H1 (cell line): ENCODE results near the gene EPX. TPM values are rescaled to one million over a fixed set of nuclear protein-coding genes. Genes with fewer than 3 reads are reported as not detected.

Experiments used
- CTCF ChIA-PET: fragments of 300-600 bp; sonication (Branson Sonifier 250); formaldehyde crosslinking; loops from one replicate; lab custom pipeline; 2021; ENCODE audit not compliant: partially characterized antibody; lab: Charles Lee
- POLR2A ChIA-PET: fragments of 300-600 bp; sonication (Branson Sonifier 250); formaldehyde crosslinking; loops from one replicate; lab custom pipeline; 2021; ENCODE audit warnings: inconsistent platforms; ENCODE audit not compliant: partially characterized antibody; lab: Charles Lee
- DNase-seq, 2 experiments: peaks; one replicate each; pipeline versions ENCODE4 v3.0.0 to v3.0.0-alpha.2; 2010 to 2022; ENCODE audit warnings: low spot score in 2 of 2, low read depth in 1 of 2, mixed read lengths in 1 of 2
- FAIRE-seq: peaks from 2 replicates; lab custom pipeline; 2011; peaks lifted over from hg19 to GRCh38; lab: Jason Lieb, UNC
- H2AFZ ChIP-seq: 2 replicates; pipeline ENCODE4 v1.8.1; 2012; ENCODE audit warnings: low read length, inconsistent platforms
- H2AK5ac ChIP-seq: 2 replicates; pipeline ENCODE4 v1.6.1; 2013; ENCODE audit warnings: low read depth, low read length
- H2BK120ac ChIP-seq: replicated peaks from 2 replicates; pipeline ENCODE3; 2013; ENCODE audit warnings: low read depth, low read length, inconsistent platforms
- H2BK12ac ChIP-seq: 2 replicates; pipeline ENCODE4 v1.6.1; 2013; ENCODE audit warnings: low read depth, low read length
- H2BK15ac ChIP-seq: 2 replicates; pipeline ENCODE4 v1.6.1; 2013; ENCODE audit warnings: low read length
- H2BK20ac ChIP-seq: 2 replicates; pipeline ENCODE4 v1.6.1; 2013; ENCODE audit warnings: low read length
- H2BK5ac ChIP-seq: 2 replicates; pipeline ENCODE4 v1.6.1; 2013; ENCODE audit warnings: low read depth, low read length
- H3K14ac ChIP-seq: 2 replicates; pipeline ENCODE4 v1.6.1; 2013; ENCODE audit warnings: inconsistent platforms; ENCODE audit not compliant: insufficient read length
- H3K18ac ChIP-seq: 2 replicates; pipeline ENCODE4 v1.6.1; 2013; ENCODE audit warnings: low read length; ENCODE audit errors: extremely low read depth
- H3K23ac ChIP-seq: 2 replicates; pipeline ENCODE4 v1.6.1; 2013; ENCODE audit warnings: inconsistent platforms; ENCODE audit not compliant: insufficient read length
- H3K23me2 ChIP-seq: 2 replicates; pipeline ENCODE4 v1.6.1; 2013; ENCODE audit warnings: low read depth, low read length
- H3K27ac ChIP-seq: 2 replicates; pipeline ENCODE4 v1.6.1; 2011; ENCODE audit warnings: low read depth, low read length, inconsistent platforms
- H3K27me3 ChIP-seq, 4 experiments: replicated peaks in 1 of 4; 1 replicate in 1 of 4; 2 replicates in 3 of 4; pipeline versions ENCODE4 v1.6.1 to v1.8.1; 2011 to 2013; ENCODE audit warnings: low read length in 3 of 4, mild to moderate bottlenecking in 3 of 4, inconsistent platforms in 2 of 4, mixed read lengths in 2 of 4, moderate library complexity in 1 of 4; ENCODE audit not compliant: control insufficient read depth in 3 of 4, insufficient read depth in 3 of 4; ENCODE audit errors: extremely low read depth in 1 of 4
- H3K36me3 ChIP-seq, 4 experiments: 2 replicates each; pipeline versions ENCODE4 v1.6.1 to v1.8.1; 2011 to 2013; ENCODE audit warnings: mild to moderate bottlenecking in 4 of 4, low read length in 3 of 4, moderate library complexity in 2 of 4, control low read depth in 1 of 4, inconsistent platforms in 1 of 4; ENCODE audit not compliant: insufficient read depth in 4 of 4, control insufficient read depth in 2 of 4
- H3K4ac ChIP-seq: replicated peaks from 2 replicates; pipeline ENCODE3; 2013; ENCODE audit warnings: low read length, low read depth, mixed read lengths, inconsistent platforms; ENCODE audit not compliant: insufficient read length
- H3K4me1 ChIP-seq, 4 experiments: replicated peaks in 1 of 4; 1 replicate in 1 of 4; 2 replicates in 3 of 4; pipeline versions ENCODE4 v1.6.1 to v1.8.1; 2011 to 2013; ENCODE audit warnings: low read length in 3 of 4, inconsistent platforms in 2 of 4, mixed read lengths in 1 of 4; ENCODE audit not compliant: insufficient read depth in 4 of 4, control insufficient read depth in 3 of 4
- H3K4me2 ChIP-seq, 2 experiments: 2 replicates each; pipeline versions ENCODE4 v1.6.1 to v1.8.1; 2011 to 2013; ENCODE audit warnings: low read depth in 2 of 2, low read length in 2 of 2, control low read depth in 1 of 2, inconsistent platforms in 1 of 2, mild to moderate bottlenecking in 1 of 2; ENCODE audit not compliant: insufficient read depth in 1 of 2
- H3K4me3 ChIP-seq, 4 experiments: fragments of 200-600, 300-600 bp in 1 of 4; sonication (generic), shearing (Covaris generic), sonication (Bioruptor Twin) in 1 of 4; 2 replicates each; pipeline versions ENCODE4 v1.5.1 to v1.8.1; 2011 to 2016; ENCODE audit warnings: low read length in 4 of 4, low read depth in 3 of 4, control low read depth in 2 of 4, inconsistent platforms in 2 of 4, mild to moderate bottlenecking in 2 of 4, mixed read lengths in 1 of 4, moderate library complexity in 1 of 4; ENCODE audit not compliant: insufficient read depth in 2 of 4; ENCODE audit errors: extremely low read depth in 1 of 4
- H3K56ac ChIP-seq: replicated peaks from 2 replicates; pipeline ENCODE3; 2013; ENCODE audit warnings: low read depth, mild to moderate bottlenecking, mixed read lengths, low read length, inconsistent platforms; ENCODE audit not compliant: insufficient read length
- H3K79me1 ChIP-seq: 2 replicates; pipeline ENCODE4 v1.6.1; 2013; ENCODE audit warnings: low read depth, low read length, control low read depth
- H3K79me2 ChIP-seq, 2 experiments: 2 replicates each; pipeline versions ENCODE4 v1.6.1 to v1.8.1; 2012 to 2013; ENCODE audit warnings: low read length in 2 of 2, mild to moderate bottlenecking in 2 of 2, inconsistent platforms in 1 of 2; ENCODE audit not compliant: insufficient read depth in 2 of 2, control insufficient read depth in 1 of 2
- H3K9ac ChIP-seq, 4 experiments: replicated peaks in 1 of 4; 1 replicate in 1 of 4; 2 replicates in 3 of 4; pipeline versions ENCODE4 v1.6.1 to v1.8.1; 2011 to 2013; ENCODE audit warnings: low read depth in 3 of 4, low read length in 3 of 4, control low read depth in 2 of 4, mild to moderate bottlenecking in 2 of 4, moderate library complexity in 2 of 4, inconsistent platforms in 1 of 4; ENCODE audit errors: extremely low read depth in 1 of 4
- H3K9me3 ChIP-seq, 2 experiments: 2 replicates each; pipeline versions ENCODE4 v1.6.1 to v1.8.1; 2012 to 2013; ENCODE audit warnings: mild to moderate bottlenecking in 2 of 2, moderate library complexity in 2 of 2, control low read depth in 1 of 2, inconsistent platforms in 1 of 2, low read depth in 1 of 2, low read length in 1 of 2, mixed read lengths in 1 of 2; ENCODE audit not compliant: insufficient read depth in 2 of 2
- H4K20me1 ChIP-seq, 2 experiments: replicated peaks in 1 of 2; 2 replicates each; pipeline versions ENCODE3 to v1.8.1; 2011 to 2013; ENCODE audit warnings: inconsistent platforms in 2 of 2, low read length in 2 of 2, mild to moderate bottlenecking in 1 of 2; ENCODE audit not compliant: insufficient read depth in 2 of 2, control insufficient read depth in 1 of 2
- H4K5ac ChIP-seq: 2 replicates; pipeline ENCODE4 v1.6.1; 2013; ENCODE audit warnings: low read length, low read depth, mixed read lengths, inconsistent platforms; ENCODE audit not compliant: insufficient read length
- H4K8ac ChIP-seq: 2 replicates; pipeline ENCODE4 v1.8.0; 2013; ENCODE audit warnings: mild to moderate bottlenecking, moderate library complexity, low read length, inconsistent platforms; ENCODE audit not compliant: insufficient read depth; ENCODE audit errors: extremely low read depth
- H4K91ac ChIP-seq: replicated peaks from 2 replicates; pipeline ENCODE3; 2013; ENCODE audit warnings: low read length, mixed read lengths, inconsistent platforms; ENCODE audit not compliant: insufficient read length
- BRCA1 ChIP-seq: IDR thresholded peaks from 2 replicates; pipeline ENCODE4 v1.6.1; 2012; ENCODE audit warnings: low read depth, low read length, improper control_type of control experiment
- CBX8 ChIP-seq: fragments of 300-800, 300-1000 bp; sonication (generic); IDR thresholded peaks from 2 replicates; pipeline ENCODE4 v1.7.1; 2016; ENCODE audit warnings: low read depth, low read length, borderline replicate concordance
- CHD2 ChIP-seq: IDR thresholded peaks from 2 replicates; pipeline ENCODE4 v1.6.1; 2012; ENCODE audit warnings: low read length, improper control_type of control experiment
- CREB1 ChIP-seq: IDR thresholded peaks from 2 replicates; pipeline ENCODE4 v1.6.1; 2012; ENCODE audit warnings: inconsistent platforms
- CTCF ChIP-seq, 3 experiments: IDR thresholded peaks; 1 replicate in 2 of 3; 2 replicates in 1 of 3; pipeline versions ENCODE4 v1.5.1 to v1.6.1; 2011; ENCODE audit warnings: low read length in 3 of 3, mild to moderate bottlenecking in 3 of 3, inconsistent platforms in 2 of 3, low read depth in 1 of 3, moderate library complexity in 1 of 3; ENCODE audit not compliant: insufficient read depth in 1 of 3; ENCODE audit errors: control extremely low read depth in 1 of 3
- EZH2 ChIP-seq: fragments of 200-600 bp; sonication (generic); IDR thresholded peaks from 2 replicates; pipeline ENCODE4 v1.7.1; 2012; ENCODE audit warnings: low read depth, mild to moderate bottlenecking, moderate library complexity, low read length, inconsistent platforms; ENCODE audit not compliant: severe bottlenecking
- GTF2F1 ChIP-seq: IDR thresholded peaks from 2 replicates; pipeline ENCODE4 v1.6.1; 2012; ENCODE audit warnings: low read depth, low read length, improper control_type of control experiment, borderline replicate concordance
- KDM1A ChIP-seq: fragments of 200-600, 300-600 bp; sonication (generic); IDR thresholded peaks from 2 replicates; pipeline ENCODE4 v1.7.1; 2016; ENCODE audit warnings: mild to moderate bottlenecking, low read length, borderline replicate concordance
- RFX5 ChIP-seq: IDR thresholded peaks from 2 replicates; pipeline ENCODE4 v1.6.1; 2011; ENCODE audit warnings: low read depth, low read length, improper control_type of control experiment, borderline replicate concordance
- SIX5 ChIP-seq: IDR thresholded peaks from 2 replicates; pipeline ENCODE4 v1.6.1; 2011; ENCODE audit warnings: mild to moderate bottlenecking, low read depth, low read length
- SP1 ChIP-seq: IDR thresholded peaks from 2 replicates; pipeline ENCODE4 v1.6.1; 2011; ENCODE audit warnings: low read depth, low read length
- TBP ChIP-seq: IDR thresholded peaks from 2 replicates; pipeline ENCODE4 v1.6.1; 2011; ENCODE audit warnings: low read depth, low read length, improper control_type of control experiment
- WGBS, 2 experiments: shearing (Covaris generic) in 1 of 2; methylation state at CpG; one replicate each; pipeline versions ENCODE4 v1.1.6 to v1.1.7; 2013 to 2015; ENCODE audit warnings: low lambda C conversion rate in 2 of 2, mixed read lengths in 2 of 2, inconsistent platforms in 1 of 2, low coverage in 1 of 2, missing lambda C conversion rate in 1 of 2; ENCODE audit not compliant: insufficient replicate concordance in 2 of 2, insufficient coverage in 1 of 2, insufficient read length in 1 of 2; ENCODE audit errors: extremely low coverage in 1 of 2, missing lambda C conversion rate in 1 of 2; 5-methylcytosine and 5-hydroxymethylcytosine counted together
- polyA plus RNA-seq, 7 experiments: library from polyadenylated mRNA; depleted of rRNA in 3 of 7; stranded (reverse) in 5 of 7; unstranded in 2 of 7; fragments of >200 nt in 5 of 7; fragments of 200-250 nt in 2 of 7; gene quantifications; 1 replicate in 5 of 7; 2 replicates in 1 of 7; 4 replicates in 1 of 7; pipeline versions ENCODE4 v1.2.1 to v1.2.3, GENCODE V29; 2011 to 2013; ENCODE audit warnings: missing spikeins in 2 of 7, mixed read lengths in 2 of 7
- total RNA-seq: library from RNA; stranded (reverse); fragmentation: NEBNext Ultra II Directional; extraction: Animal tissue kit (Norgen Biotek cat#: 25700); gene quantifications from 2 replicates; pipeline ENCODE4 v1.2.1, GENCODE V29; 2021

EPX gene
- total and polyA plus RNA-seq, 2 of the 8 experiments (the other 6 are each of a cell fraction or from before 2014, with no cell fraction given) = not detected

- no peak for DNase-seq
- CTCF ChIA-PET = interaction anchor here (0.6 to 1.6 kb wide), 9 partner anchors 14 to 72 kb away, joined by 3 to 5 read pairs (median 4); no protein-coding TSS in a partner anchor
- 94% methylated on average over 2 of the region's 2 CpGs; no CpG with 5 or more reads in 1 of the 2 experiments for WGBS, 2 experiments
- TF ChIP-seq EZH2 = no peak
- TF ChIP-seq CREB1 = no peak
- no peak for TF ChIP-seq SP1
- TF ChIP-seq RFX5 = no peak
- TF ChIP-seq SIX5 = no peak
- TF ChIP-seq KDM1A = no peak
- no peak for TF ChIP-seq TBP
- no peak for TF ChIP-seq CHD2
- TF ChIP-seq CBX8 = no peak
- TF ChIP-seq BRCA1 = no peak
- TF ChIP-seq CTCF (IDR thresholded peaks at IDR 0.05; ENCODE audit: control extremely low read depth in 1 of 3, insufficient read depth in 1 of 3, low read depth in 1 of 3, low read length in 3 of 3) = no peak
- no peak for TF ChIP-seq GTF2F1
These were observed 39.1 kb downstream of the EPX start for GRCh38 chr17:58231641-58232040.

More at GRCh38 chr17:58231641-58232040, 39.1 kb downstream of the EPX start:
- peaks cover 0 to 18% (median 8%) of the 10 kb centered on the region in 4 experiments; a peak in 5 of 7 replicates for H3K27me3 ChIP-seq
- H3K14ac ChIP-seq = no peak overlapping the region
- no peak overlapping the region for H3K4me3 ChIP-seq
- POLR2A ChIA-PET = interaction anchor here (1.5 kb wide), 1 partner anchor 10 kb away, joined by 4 read pairs; no protein-coding TSS in a partner anchor
- no peak overlapping the region for H2BK20ac ChIP-seq
- no peak overlapping the region for H2BK5ac ChIP-seq
- no peak overlapping the region for H4K8ac ChIP-seq
- no peak overlapping the region for H2BK120ac ChIP-seq
- no peaks in the 10 kb centered on the region for H3K9me3 ChIP-seq
- no peaks in the 10 kb centered on the region for H3K36me3 ChIP-seq
- H4K20me1 ChIP-seq = no peaks in the 10 kb centered on the region
- no peak overlapping the region for H2AK5ac ChIP-seq
- H3K79me1 ChIP-seq = no peaks in the 10 kb centered on the region
- H3K18ac ChIP-seq = no peak overlapping the region
- H2BK15ac ChIP-seq = no peak overlapping the region
- H2AFZ ChIP-seq = no peak overlapping the region
- H3K79me2 ChIP-seq = no peaks in the 10 kb centered on the region
- H3K56ac ChIP-seq = no peak overlapping the region
- FAIRE-seq = no peak
- H4K91ac ChIP-seq = no peak overlapping the region
- H3K27ac ChIP-seq = no peak overlapping the region
- peaks cover 0 to 4% (median 0%) of the 10 kb centered on the region in 4 experiments; a peak in 4 of 7 replicates for H3K4me1 ChIP-seq
- H2BK12ac ChIP-seq = no peak overlapping the region
- no peak overlapping the region for H3K4ac ChIP-seq
- H3K9ac ChIP-seq = no peak overlapping the region
- no peak overlapping the region for H3K23ac ChIP-seq
- H3K4me2 ChIP-seq = no peak overlapping the region
- H4K5ac ChIP-seq = no peak overlapping the region
- H3K23me2 ChIP-seq = no peaks in the 10 kb centered on the region
